RWPE1 (cell line): ENCODE results near the gene SYNGR2.

Experiments
- CTCF ChIA-PET: fragments of 350-600 bp; sonication (Branson Sonifier 250); formaldehyde crosslinking; extraction: SDS; loops from one replicate; lab custom pipeline; 2021; lab: Yijun Ruan, JAX
- POLR2A ChIA-PET: fragments of 400-600 bp; formaldehyde crosslinking; extraction: SDS; loops from one replicate; lab custom pipeline; 2020; ENCODE audit warnings: antibody characterized with exemption; ENCODE audit not compliant: low non-redundant PET; lab: Yijun Ruan, JAX
- DNase-seq: peaks from one replicate; pipeline ENCODE4 v3.0.0; 2012; ENCODE audit warnings: low spot score
- H3K27ac ChIP-seq: fragments of 450-650 bp; 2 replicates; pipeline ENCODE4 v1.5.1; 2017
- CTCF ChIP-seq: fragments of 450-650 bp; conservative IDR thresholded peaks from 2 replicates; pipeline ENCODE4 v1.5.1; 2017; ENCODE audit warnings: low read depth, mild to moderate bottlenecking

SYNGR2 gene

GRCh38 chr17:78122216-78122930 is 46.0 kb upstream of the SYNGR2 start:
- POLR2A ChIA-PET = interaction anchor here (0.8 kb wide), 1 partner anchor 95 kb away, joined by 3 read pairs; no protein-coding TSS in a partner anchor
- no peak for DNase-seq
- CTCF ChIA-PET = no interaction called here
- H3K27ac ChIP-seq = no peak overlapping the region
- TF ChIP-seq CTCF = no peak

- CTCF ChIA-PET = no interaction called here
- POLR2A ChIA-PET = no interaction called here
- DNase-seq = no peak
- no peak for TF ChIP-seq CTCF
- no peak overlapping the region for H3K27ac ChIP-seq
Observed at GRCh38 chr17:78122931-78123249, 45.5 kb upstream of the SYNGR2 start.

GRCh38 chr17:78123258-78123929 is 45.0 kb upstream of the SYNGR2 start:
- ChIA-PET POLR2A (no interaction called here), CTCF (interaction anchor here (2.0 kb wide), 1 partner anchor 11 kb away, joined by 9 read pairs; no protein-coding TSS in a partner anchor)
- no peak for TF ChIP-seq CTCF
- H3K27ac ChIP-seq = no peak overlapping the region
- DNase-seq = no peak

GRCh38 chr17:78124081-78124835 is 44.1 kb upstream of the SYNGR2 start:
- POLR2A ChIA-PET = no interaction called here
- no peak for TF ChIP-seq CTCF
- CTCF ChIA-PET = interaction anchor here (0.5 to 2.0 kb wide), 2 partner anchors 12 to 60 kb away, joined by 3 to 9 read pairs; no protein-coding TSS in a partner anchor
- DNase-seq = no peak
- no peak overlapping the region for H3K27ac ChIP-seq

- ChIA-PET POLR2A (no interaction called here), CTCF (interaction anchor here (0.5 to 2.0 kb wide), 2 partner anchors 12 to 60 kb away, joined by 3 to 9 read pairs; no protein-coding TSS in a partner anchor)
- peak overlapping the region; percentile 5; the same call in 1 of the 2 replicates for H3K27ac ChIP-seq
- no peak for TF ChIP-seq CTCF
- no peak for DNase-seq
Observed at GRCh38 chr17:78124836-78125137, 43.6 kb upstream of the SYNGR2 start.
